Right lobe of liver (tissue), 6 donors: ENCODE data around the gene ZBTB4. TPM values are rescaled to one million over a fixed set of nuclear protein-coding genes. Genes with fewer than 3 reads are reported as not detected.

Experiments used
- ATAC-seq, 4 donors: fragments of 200-7000 bp; cut with Tn5 transposase; one replicate each; pipeline ENCODE4 v1.9.1; 2020; ENCODE audit warnings: mild to moderate bottlenecking in 4 of 4, moderate library complexity in 4 of 4
- DNase-seq, 3 donors: peaks; one replicate each; pipeline ENCODE4 v3.0.0-alpha.2; 2020
- H3K27ac ChIP-seq, 3 donors: fragments of 200-600 bp; one replicate each; pipeline ENCODE4 v1.8.0; 2022
- H3K27me3 ChIP-seq, 2 donors: fragments of 200-600 bp; one replicate each; pipeline ENCODE4 v1.8.0; 2022
- H3K36me3 ChIP-seq, 4 donors: fragments of 200-600 bp; sonication (generic) in 1 of 4; one replicate each; pipeline versions ENCODE4 v1.5.1 to v1.8.0; 2017 to 2022; ENCODE audit warnings: control low read depth in 1 of 4
- H3K4me1 ChIP-seq, 4 donors: fragments of 200-600 bp; sonication (generic) in 1 of 4; one replicate each; pipeline versions ENCODE4 v1.5.1 to v1.8.0; 2017 to 2022; ENCODE audit warnings: control low read depth in 1 of 4
- H3K4me3 ChIP-seq, 3 donors: fragments of 200-600 bp; one replicate each; pipeline ENCODE4 v1.8.0; 2022
- H3K9me3 ChIP-seq, 4 donors: fragments of 200-600 bp; sonication (generic) in 1 of 4; one replicate each; pipeline versions ENCODE4 v1.5.1 to v1.8.0; 2017 to 2022; ENCODE audit warnings: control low read depth in 1 of 4
- CTCF ChIP-seq, 4 donors: fragments of 200-600 bp in 3 of 4; fragments of 450-650 bp in 1 of 4; IDR thresholded peaks; one replicate each; pipeline versions ENCODE4 v1.5.1 to v1.8.0; 2016 to 2022; ENCODE audit warnings: antibody characterized with exemption in 4 of 4, mild to moderate bottlenecking in 2 of 4
- POLR2A ChIP-seq: fragments of 450-650 bp; IDR thresholded peaks from one replicate; pipeline ENCODE4 v1.6.1; 2017; ENCODE audit warnings: antibody characterized with exemption, mild to moderate bottlenecking
- WGBS: methylation state at CpG from one replicate; pipeline ENCODE4 v1.1.6; 2018; ENCODE audit warnings: low coverage, low lambda C conversion rate; ENCODE audit not compliant: insufficient coverage; ENCODE audit errors: missing lambda C conversion rate; 5-methylcytosine and 5-hydroxymethylcytosine counted together
- intact Hi-C, 2 donors: fragments of 100-400 bp; cut with DNase I; formaldehyde crosslinking; loops; one replicate each; pipeline versions ENCODE4 v1.11.2 to v1.14.1; 2022
- total RNA-seq, 6 experiments: library from RNA; depleted of rRNA in 2 of 6; stranded (reverse); fragments of >200 nt in 2 of 6; fragmentation: NEBNext Ultra II Directional in 3 of 6; extraction: Animal tissue kit (Norgen Biotek cat#: 25700) in 3 of 6; gene quantifications; one replicate each; pipeline versions ENCODE4 v1.1.0 to v1.2.4, GENCODE V29; 2016 to 2023
- donor health status: DM: no; HTN: yes; CAD: no.
- donor health status: DM: no; HTN: no; CAD: no.
- donor health status: DM: no; HTN: no; CAD: no.
- donor health status: DM: no; HTN: yes; CAD: no.
- donor health status: DM: no; HTN: yes; CAD: no.

The ZBTB4 gene
- total RNA-seq, 6 experiments from 2014 or later: 5.7 to 10.5 (median 7.9) TPM

- intact Hi-C loops: no loop called here
- Histone ChIP-seq H3K27me3 (no peaks in the 10 kb centered on the region), H3K9me3 (no peaks in the 10 kb centered on the region), H3K27ac (no peak overlapping the region), H3K4me1 (no peaks in the 10 kb centered on the region), H3K36me3 (peaks cover 21 to 97% (median 69%) of the 10 kb centered on the region in 4 donors), H3K4me3 (no peak overlapping the region)
- no peak for TF ChIP-seq CTCF (IDR thresholded peaks at IDR 0.05)
- TF ChIP-seq POLR2A: no peak
- no peak for DNase-seq
- ATAC-seq: no peak
- 84% methylated on average over 8 of the region's 20 CpGs for WGBS
These were observed 22.9 kb upstream of the ZBTB4 start for GRCh38 chr17:7502171-7502847.

- Histone ChIP-seq H3K4me3 (no peak overlapping the region), H3K27me3 (no peaks in the 10 kb centered on the region), H3K9me3 (no peaks in the 10 kb centered on the region), H3K27ac (no peak overlapping the region), H3K36me3 (peaks cover 21 to 99% (median 69%) of the 10 kb centered on the region in 4 donors), H3K4me1 (no peaks in the 10 kb centered on the region)
- DNase-seq: no peak
- ATAC-seq: no peak
- TF ChIP-seq POLR2A: no peak
- TF ChIP-seq CTCF (IDR thresholded peaks at IDR 0.05): no peak
- WGBS: 82% methylated on average over 3 of the region's 14 CpGs
- intact Hi-C loops: no loop called here
These were observed 22.3 kb upstream of the ZBTB4 start for GRCh38 chr17:7501729-7502128.

- H3K27me3 ChIP-seq: no peaks in the 10 kb centered on the region
- no peak overlapping the region for H3K4me3 ChIP-seq
- ATAC-seq (no peak), DNase-seq (no peak)
- peaks cover 25 to 86% (median 62%) of the 10 kb centered on the region in 4 donors for H3K36me3 ChIP-seq
- H3K9me3 ChIP-seq: no peaks in the 10 kb centered on the region
- WGBS: 93% methylated on average over 6 of the region's 11 CpGs
- intact Hi-C loops: no loop called here
- H3K4me1 ChIP-seq: no peaks in the 10 kb centered on the region
- H3K27ac ChIP-seq: no peak overlapping the region
- TF ChIP-seq POLR2A (no peak), CTCF (IDR thresholded peaks at IDR 0.05) (no peak)
These were observed 19.7 kb upstream of the ZBTB4 start for GRCh38 chr17:7499161-7499560.

GRCh38 chr17:7497636-7498035, 18.2 kb upstream of the ZBTB4 start:
- WGBS: no CpG with 5 or more reads among the region's 14 CpGs
- DNase-seq (no peak), ATAC-seq (no peak)
- no peaks in the 10 kb centered on the region for H3K9me3 ChIP-seq
- no peak overlapping the region for H3K27ac ChIP-seq
- no peaks in the 10 kb centered on the region for H3K27me3 ChIP-seq
- TF ChIP-seq POLR2A (no peak), CTCF (IDR thresholded peaks at IDR 0.05) (no peak)
- peaks cover 0 to 2% (median 0%) of the 10 kb centered on the region in 4 donors for H3K4me1 ChIP-seq
- intact Hi-C loops: no loop called here
- peaks cover 14 to 71% (median 50%) of the 10 kb centered on the region in 4 donors for H3K36me3 ChIP-seq
- no peak overlapping the region for H3K4me3 ChIP-seq
